Activated T-helper 1 cell treated with anti-CD3 and anti-CD28 coated beads, Interleukin-12 subunit alpha, Interleukin-12 subunit beta, Interleukin-2, Interleukin-4 antibody, amounts not matched to agents 30 ng/mL and 10 ng/mL and 1 ng/mL, durations not matched to agents 14 hours and 24 hours and 36 hours (primary cell): ENCODE data around the gene CPED1. TPM values are rescaled to one million over a fixed set of nuclear protein-coding genes. Genes with fewer than 3 reads are reported as not detected.
"Not testable (repeated sequence)": the region's sequence is repeated elsewhere in the genome, so short reads cannot be mapped to it uniquely, and the experiment has no call there.

Experiments
- DNase-seq: peaks from one replicate; pipeline ENCODE4 v3.0.0; 2021; ENCODE audit warnings: low spot score
- H3K27ac Mint-ChIP-seq: one replicate; pipeline ENCODE4 v1.8.0; 2021; ENCODE audit warnings: mild to moderate bottlenecking, mixed read lengths
- H3K27me3 Mint-ChIP-seq: one replicate; pipeline ENCODE4 v1.8.0; 2022; ENCODE audit warnings: mild to moderate bottlenecking, moderate library complexity, mixed read lengths; ENCODE audit not compliant: insufficient read depth
- H3K36me3 Mint-ChIP-seq: one replicate; pipeline ENCODE4 v1.8.0; 2021; ENCODE audit warnings: low read depth, mixed read lengths
- H3K4me1 Mint-ChIP-seq: one replicate; pipeline ENCODE4 v1.8.0; 2021; ENCODE audit warnings: low read depth, mixed read lengths
- H3K4me3 Mint-ChIP-seq: one replicate; pipeline ENCODE4 v1.8.0; 2021; ENCODE audit warnings: mild to moderate bottlenecking, moderate library complexity, mixed read lengths
- H3K9me3 Mint-ChIP-seq: one replicate; pipeline ENCODE4 v1.8.0; 2021; ENCODE audit warnings: mixed read lengths
- intact Hi-C: fragments of 100-400 bp; cut with micrococcal nuclease; formaldehyde crosslinking; loops from one replicate; pipeline ENCODE4 v1.15.1; 2024
- total RNA-seq: library from RNA; stranded (reverse); gene quantifications from 2 replicates; pipeline ENCODE4 v1.2.3, GENCODE V29; 2022

The CPED1 gene
- total RNA-seq, 1 donor from 2014 or later = not detected

DNA sequence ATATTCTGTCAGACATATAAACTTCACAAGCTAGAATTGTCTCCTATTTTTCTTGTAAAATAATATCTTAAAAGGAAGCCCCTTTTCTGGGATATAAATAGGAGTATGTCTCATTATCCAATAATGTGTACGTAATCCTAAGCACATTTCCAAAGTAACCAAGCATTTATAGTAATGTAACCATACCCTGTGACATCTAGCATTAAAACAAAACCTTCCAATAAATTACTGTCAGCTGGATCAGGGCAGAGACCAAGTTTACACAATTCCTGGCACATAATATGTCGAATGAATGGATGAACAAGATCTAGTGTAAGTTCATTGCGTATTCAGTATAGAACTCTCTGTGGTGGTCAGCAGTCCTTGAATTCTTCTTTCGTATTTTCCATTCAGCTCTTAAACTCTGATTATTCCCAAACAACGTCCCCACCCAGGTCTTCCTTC is 14.3 kb downstream of the CPED1 start:
- intact Hi-C loops = no loop called here
- Mint-ChIP-seq H3K36me3 (no peaks in the 10 kb centered on the region), H3K9me3 (no peaks in the 10 kb centered on the region), H3K4me3 (no peak overlapping the region), H3K27ac (no peak overlapping the region), H3K27me3 (peaks cover 5% of the 10 kb centered on the region), H3K4me1 (peaks cover 4% of the 10 kb centered on the region)
- no peak for DNase-seq

DNA sequence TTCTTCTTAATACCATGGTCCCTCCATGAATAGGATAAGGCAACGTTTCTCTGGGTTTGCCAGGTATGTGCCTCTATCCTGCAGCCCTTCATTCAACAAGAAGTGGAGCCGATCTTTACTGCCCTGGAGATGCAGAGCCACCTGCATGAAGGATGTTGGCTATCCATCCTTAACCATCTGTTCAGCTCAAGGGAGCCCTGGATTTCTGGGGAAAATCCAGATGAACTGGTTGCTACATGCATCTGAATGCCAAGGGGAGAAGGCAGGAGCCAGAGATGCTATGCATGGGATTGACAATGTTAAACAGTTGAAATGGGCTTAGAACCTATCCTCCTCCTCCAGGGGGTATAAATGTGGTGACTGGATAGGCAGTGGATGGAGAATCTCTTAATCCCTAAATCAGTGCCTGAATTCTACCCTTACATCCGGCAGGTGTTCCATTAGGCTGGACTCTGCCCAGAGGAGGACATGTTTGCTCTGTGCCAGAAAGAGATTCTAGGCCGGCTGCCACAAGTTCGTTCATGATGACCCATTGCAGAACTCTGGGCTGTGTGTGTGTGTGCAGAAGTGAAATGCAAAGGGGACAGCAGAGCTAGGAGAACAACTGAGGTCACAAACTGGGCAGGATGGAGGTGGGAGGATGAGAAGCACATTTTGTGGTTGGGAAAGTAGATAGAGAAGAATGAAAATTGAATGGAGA is 15.6 kb downstream of the CPED1 start:
- DNase-seq = no peak
- Mint-ChIP-seq H3K27me3 (peaks cover 4% of the 10 kb centered on the region), H3K4me3 (no peak overlapping the region), H3K36me3 (no peaks in the 10 kb centered on the region), H3K9me3 (no peaks in the 10 kb centered on the region), H3K4me1 (peaks cover 4% of the 10 kb centered on the region), H3K27ac (no peak overlapping the region)
- intact Hi-C loops = no loop called here

GRCh38 chr7:121005058-121005457 is 16.5 kb downstream of the CPED1 start:
- H3K27ac Mint-ChIP-seq, H3K9me3 Mint-ChIP-seq, H3K4me1 Mint-ChIP-seq, intact Hi-C loops, H3K36me3 Mint-ChIP-seq, H3K27me3 Mint-ChIP-seq, DNase-seq, H3K4me3 Mint-ChIP-seq: not testable (repeated sequence)

GRCh38 chr7:121005996-121006584 is 17.6 kb downstream of the CPED1 start:
- intact Hi-C loops = no loop called here
- H3K36me3 Mint-ChIP-seq = no peaks in the 10 kb centered on the region

GRCh38 chr7:121006711-121007315 is 18.3 kb downstream of the CPED1 start:
- no peaks in the 10 kb centered on the region for H3K36me3 Mint-ChIP-seq
- no peaks in the 10 kb centered on the region for H3K4me1 Mint-ChIP-seq
- intact Hi-C loops = no loop called here
- no peak overlapping the region for H3K27ac Mint-ChIP-seq
- no peak overlapping the region for H3K4me3 Mint-ChIP-seq
- H3K9me3 Mint-ChIP-seq = no peaks in the 10 kb centered on the region
- DNase-seq = no peak
- H3K27me3 Mint-ChIP-seq = peaks cover 2% of the 10 kb centered on the region

More at GRCh38 chr7:121005996-121006584, 17.6 kb downstream of the CPED1 start:
- Mint-ChIP-seq H3K27ac (no peak overlapping the region), H3K9me3 (no peaks in the 10 kb centered on the region), H3K27me3 (peaks cover 2% of the 10 kb centered on the region), H3K4me1 (no peaks in the 10 kb centered on the region), H3K4me3 (no peak overlapping the region)
- DNase-seq = no peak

- intact Hi-C loops = no loop called here
- Mint-ChIP-seq H3K4me1 (no peaks in the 10 kb centered on the region), H3K27me3 (peaks cover 8% of the 10 kb centered on the region), H3K4me3 (no peak overlapping the region), H3K9me3 (no peaks in the 10 kb centered on the region), H3K36me3 (no peaks in the 10 kb centered on the region), H3K27ac (no peak overlapping the region)
- DNase-seq = no peak
Measured at GRCh38 chr7:121008816-121009215, 20.3 kb downstream of the CPED1 start.

DNA sequence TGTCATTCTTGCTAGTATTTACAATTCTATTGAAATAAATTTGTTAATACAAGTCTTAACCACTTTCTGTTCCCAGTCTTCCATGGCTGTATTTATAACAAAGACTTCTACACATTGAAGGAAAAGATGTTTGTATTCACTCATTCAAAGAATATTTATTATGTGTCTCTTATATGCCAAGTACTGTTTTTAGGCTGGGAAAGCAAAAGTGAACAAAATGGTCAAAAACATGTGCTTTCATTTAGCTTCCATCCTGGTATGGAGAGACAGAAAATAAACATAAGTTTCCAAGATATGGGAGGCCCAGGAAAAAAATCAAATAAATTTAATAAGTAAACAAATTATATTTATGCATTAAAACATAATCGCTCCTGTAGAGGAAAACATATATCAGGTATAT is 22.9 kb downstream of the CPED1 start:
- H3K9me3 Mint-ChIP-seq = no peaks in the 10 kb centered on the region
- peaks cover 6% of the 10 kb centered on the region for H3K27me3 Mint-ChIP-seq
- DNase-seq = no peak
- no peak overlapping the region for H3K27ac Mint-ChIP-seq
- no peaks in the 10 kb centered on the region for H3K36me3 Mint-ChIP-seq
- no peaks in the 10 kb centered on the region for H3K4me1 Mint-ChIP-seq
- H3K4me3 Mint-ChIP-seq = no peak overlapping the region
- intact Hi-C loops = no loop called here

DNA sequence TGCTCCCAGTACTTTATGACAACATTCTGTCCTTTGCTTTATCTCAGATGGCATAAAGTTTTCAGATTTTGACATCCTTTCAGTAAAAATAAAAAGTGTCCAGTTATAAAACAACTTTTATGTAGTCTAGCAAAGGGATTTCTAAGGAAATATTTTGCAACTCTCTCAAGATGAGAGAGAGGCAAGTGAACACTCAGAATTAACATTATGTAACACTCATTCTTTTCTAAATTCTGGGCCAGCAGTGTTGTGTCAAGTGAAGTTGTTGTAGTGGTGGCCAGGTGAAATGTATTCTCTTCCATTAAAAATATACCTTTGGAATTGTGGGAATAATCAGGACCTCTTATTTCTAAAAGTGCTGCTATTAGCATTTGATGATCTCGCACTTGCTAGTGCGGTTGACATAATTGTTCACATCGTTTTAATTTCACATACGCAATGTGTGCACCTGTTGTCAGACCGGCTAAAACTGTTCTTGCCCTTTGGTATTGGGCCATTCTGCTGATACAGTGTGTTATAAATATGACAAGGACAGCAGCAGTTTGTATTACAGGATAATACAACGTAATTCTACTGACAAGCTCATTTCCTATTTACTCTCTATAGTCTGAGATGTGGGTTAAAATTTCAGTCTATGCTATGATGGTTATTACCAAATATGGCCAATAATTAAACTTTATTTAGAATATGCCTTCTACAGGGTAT is 23.8 kb downstream of the CPED1 start:
- H3K27ac Mint-ChIP-seq = no peak overlapping the region
- intact Hi-C loops = no loop called here
- no peak for DNase-seq
- H3K4me3 Mint-ChIP-seq = no peak overlapping the region
- H3K27me3 Mint-ChIP-seq = peaks cover 9% of the 10 kb centered on the region
- H3K36me3 Mint-ChIP-seq = no peaks in the 10 kb centered on the region
- H3K9me3 Mint-ChIP-seq = no peaks in the 10 kb centered on the region
- no peaks in the 10 kb centered on the region for H3K4me1 Mint-ChIP-seq

- H3K4me1 Mint-ChIP-seq = no peaks in the 10 kb centered on the region
- no peak for DNase-seq
- H3K27ac Mint-ChIP-seq = no peak overlapping the region
- H3K9me3 Mint-ChIP-seq = no peaks in the 10 kb centered on the region
- intact Hi-C loops = no loop called here
- H3K36me3 Mint-ChIP-seq = no peaks in the 10 kb centered on the region
- H3K4me3 Mint-ChIP-seq = no peak overlapping the region
- H3K27me3 Mint-ChIP-seq = peaks cover 10% of the 10 kb centered on the region
Measured at GRCh38 chr7:121012919-121013318, 24.4 kb downstream of the CPED1 start.

GRCh38 chr7:121015560-121015959 is 27.0 kb downstream of the CPED1 start:
- intact Hi-C loops = no loop called here
- Mint-ChIP-seq H3K27me3 (peaks cover 10% of the 10 kb centered on the region), H3K4me3 (no peak overlapping the region), H3K27ac (no peak overlapping the region), H3K9me3 (no peaks in the 10 kb centered on the region), H3K4me1 (no peaks in the 10 kb centered on the region), H3K36me3 (no peaks in the 10 kb centered on the region)
- no peak for DNase-seq

GRCh38 chr7:121016966-121017365 is 28.5 kb downstream of the CPED1 start:
- no peak overlapping the region for H3K27ac Mint-ChIP-seq

DNA sequence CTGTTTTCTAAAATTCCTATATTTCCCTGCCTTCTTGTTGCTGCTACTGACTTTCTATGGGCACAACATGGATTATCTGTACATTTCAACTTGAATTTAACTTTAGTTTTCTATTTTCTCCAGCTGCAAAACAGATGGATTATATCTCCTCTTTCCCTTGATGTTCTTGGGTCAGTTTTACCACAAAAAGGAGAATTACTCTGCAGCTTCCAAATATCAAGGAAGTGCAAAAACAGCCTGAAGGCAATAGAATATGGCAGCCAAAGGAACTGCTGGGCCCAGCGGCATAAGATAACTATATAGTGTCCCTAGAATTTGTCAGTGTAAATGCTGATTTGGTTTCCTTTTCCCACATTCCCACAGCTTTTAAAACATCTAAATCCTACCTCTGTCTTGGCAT is 29.1 kb downstream of the CPED1 start:
- Mint-ChIP-seq H3K27me3 (peaks cover 10% of the 10 kb centered on the region), H3K4me3 (no peak overlapping the region), H3K27ac (no peak overlapping the region), H3K36me3 (no peaks in the 10 kb centered on the region), H3K9me3 (no peaks in the 10 kb centered on the region), H3K4me1 (no peaks in the 10 kb centered on the region)
- no peak for DNase-seq
- intact Hi-C loops = no loop called here

More at GRCh38 chr7:121016966-121017365, 28.5 kb downstream of the CPED1 start:
- Mint-ChIP-seq H3K4me1 (no peaks in the 10 kb centered on the region), H3K36me3 (no peaks in the 10 kb centered on the region), H3K4me3 (no peak overlapping the region), H3K27me3 (peaks cover 10% of the 10 kb centered on the region), H3K9me3 (no peaks in the 10 kb centered on the region)
- intact Hi-C loops = no loop called here
- DNase-seq = no peak

DNA sequence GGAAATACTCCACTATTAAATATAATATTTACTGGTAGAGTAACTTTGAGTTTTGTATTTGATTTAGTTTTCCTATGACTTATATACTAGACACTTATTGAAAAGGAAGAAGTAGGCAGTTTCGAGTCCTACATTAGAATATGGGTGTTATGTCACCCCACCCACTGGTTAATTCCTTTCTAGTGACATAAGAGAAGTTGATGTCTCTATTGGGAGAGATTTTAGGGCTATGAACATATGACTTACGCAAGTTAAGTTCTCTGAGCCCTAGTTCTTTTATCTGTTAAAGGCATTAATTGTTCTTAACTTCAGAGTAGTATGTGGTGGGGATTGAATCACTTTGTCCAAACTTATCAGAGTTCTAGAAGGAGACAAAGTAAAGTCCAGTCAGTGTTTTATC is 30.5 kb downstream of the CPED1 start:
- Mint-ChIP-seq H3K4me1 (no peaks in the 10 kb centered on the region), H3K27me3 (peaks cover 5% of the 10 kb centered on the region)

More for the DNA sequence above, 30.5 kb downstream of the CPED1 start:
- no peak overlapping the region for H3K4me3 Mint-ChIP-seq
- intact Hi-C loops = no loop called here
- no peak overlapping the region for H3K27ac Mint-ChIP-seq
- no peaks in the 10 kb centered on the region for H3K9me3 Mint-ChIP-seq
- no peaks in the 10 kb centered on the region for H3K36me3 Mint-ChIP-seq
- no peak for DNase-seq
